GM10847 (cell line): ENCODE measurements around the gene ARID4B.
A peak's percentile ranks its signal among the peaks of the same experiment; 100 is the strongest.

Experiments
- POLR2A ChIP-seq: IDR thresholded peaks from 2 replicates; pipeline ENCODE4 v1.6.1; 2011; ENCODE audit not compliant: insufficient read length; ENCODE audit errors: extremely low read depth

ARID4B gene

GRCh38 chr1:235161685-235162327 lies 166.2 kb downstream of the ARID4B start:
- no peak for TF ChIP-seq POLR2A

DNA sequence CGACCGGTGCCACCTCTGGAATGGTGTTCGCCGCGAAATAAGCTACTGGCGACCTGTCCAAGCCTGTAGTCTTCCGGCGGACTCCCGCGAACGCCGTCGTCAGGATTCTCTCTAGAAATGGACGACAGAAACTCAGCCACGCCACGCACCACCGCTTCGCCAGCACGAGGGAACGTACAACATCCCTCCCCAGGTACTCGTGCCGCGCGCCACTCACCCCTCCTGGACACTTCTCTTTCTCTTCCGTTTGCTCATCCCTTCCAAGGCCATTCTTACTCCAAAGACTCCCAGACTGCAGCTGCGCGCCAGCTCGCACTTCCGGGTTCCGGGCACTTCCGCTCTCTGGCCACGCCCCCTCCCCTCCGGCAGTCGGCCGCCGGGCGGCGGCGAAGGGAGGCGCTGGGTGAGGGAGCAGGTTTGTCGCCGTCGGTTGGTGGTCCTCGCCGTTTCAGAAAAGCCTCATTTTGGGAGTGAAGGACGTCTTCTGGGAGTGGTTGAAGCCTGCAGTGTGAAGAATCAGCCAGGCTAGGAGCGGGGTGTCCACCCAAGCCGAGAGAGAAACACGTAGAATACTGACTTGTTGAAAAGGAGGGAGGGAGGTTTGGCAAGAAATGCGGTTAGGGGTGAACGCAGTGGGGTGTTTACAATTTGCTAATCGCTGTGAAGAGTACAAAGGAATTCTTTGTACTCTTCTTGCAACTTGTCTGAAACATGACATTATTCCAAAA lies 166.9 kb downstream of the ARID4B start, which contains the start of gene RBM34:
RBM34 (minus strand) TSS at position 294 of the 728 bp plus-strand sequence; CDS start at position 270, 24 bp downstream.
- TF ChIP-seq POLR2A, result peak; percentile 97

- no peak for TF ChIP-seq POLR2A
Observed at GRCh38 chr1:235160383-235160956, 167.5 kb downstream of the ARID4B start.

DNA sequence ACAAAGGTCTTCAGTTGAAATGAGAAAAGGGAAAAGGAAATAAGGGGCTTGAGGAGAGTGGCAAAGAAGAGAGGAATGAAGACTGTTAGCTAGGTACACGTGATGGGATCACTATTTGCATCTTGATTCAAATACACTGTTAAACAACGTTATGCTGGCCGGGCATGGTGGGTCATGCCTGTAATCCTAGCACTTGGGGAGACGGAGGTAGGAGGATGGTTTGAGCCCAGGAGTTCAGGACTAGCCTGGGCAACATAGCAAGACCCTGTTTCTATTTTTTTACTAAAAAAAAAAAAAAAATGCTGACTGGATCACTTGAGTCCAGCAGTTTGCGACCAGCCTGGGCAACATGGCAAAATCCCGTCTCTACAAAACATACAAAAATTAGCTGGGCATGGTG lies 169.3 kb downstream of the ARID4B start:
- no peak for TF ChIP-seq POLR2A

DNA sequence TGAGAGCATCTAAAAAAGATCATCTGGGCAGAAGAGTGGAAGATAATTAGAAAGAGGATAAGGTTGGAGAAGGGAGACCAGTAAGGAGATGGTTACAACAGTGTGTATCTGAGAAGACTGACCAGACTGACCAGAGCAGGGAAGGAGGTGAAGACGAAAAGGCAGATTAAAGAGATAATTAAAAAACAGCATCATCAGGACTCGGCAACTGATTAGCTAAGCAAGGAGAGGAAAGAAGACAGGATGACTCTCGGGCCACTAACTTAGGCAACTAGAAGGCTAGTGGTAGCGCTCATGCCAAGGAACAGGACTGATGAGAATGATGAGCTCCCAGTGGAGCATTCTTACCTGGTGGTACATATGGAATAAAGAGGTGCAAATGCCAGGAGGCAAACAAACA lies 170.8 kb downstream of the ARID4B start:
- TF ChIP-seq POLR2A, result no peak

DNA sequence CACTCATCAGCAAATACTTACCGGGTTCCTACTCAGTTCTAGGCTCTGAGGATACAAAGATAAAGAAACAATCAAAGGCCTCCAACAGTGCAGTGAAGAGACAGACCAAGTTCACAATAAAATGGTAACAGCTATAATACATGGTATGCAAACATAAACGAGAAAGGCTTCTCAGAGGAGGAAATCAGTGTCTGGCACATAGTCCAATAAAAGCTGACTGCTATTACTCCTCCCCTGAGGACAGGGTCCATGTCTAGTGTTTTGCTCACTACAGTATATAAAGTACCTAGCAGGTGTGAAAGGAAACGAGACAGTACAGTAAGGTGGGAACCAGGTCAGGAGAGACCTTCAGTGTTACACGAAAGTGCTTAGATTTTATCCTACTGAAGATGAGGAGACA lies 171.2 kb downstream of the ARID4B start:
- no peak for TF ChIP-seq POLR2A

GRCh38 chr1:235156265-235156664 lies 171.7 kb downstream of the ARID4B start:
- TF ChIP-seq POLR2A, result no peak

DNA sequence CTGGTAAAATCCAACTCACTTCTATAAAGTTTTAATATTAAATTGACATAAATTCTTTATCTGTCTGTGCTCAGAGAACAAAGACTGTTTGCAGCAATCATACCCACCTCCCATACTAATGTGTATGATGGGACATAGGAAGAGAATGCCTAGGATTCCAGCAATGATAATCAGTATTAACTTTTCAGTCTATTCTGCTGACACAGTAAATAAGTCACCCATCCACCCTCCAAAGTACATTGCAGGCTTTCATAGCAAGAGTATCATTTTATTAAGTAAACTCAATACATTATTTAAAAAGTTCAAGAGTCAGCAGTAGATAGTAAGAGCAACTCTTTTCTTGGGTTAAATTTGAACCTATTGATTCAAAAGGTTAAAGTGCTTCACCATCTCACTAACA lies 175.7 kb downstream of the ARID4B start:
- TF ChIP-seq POLR2A, result no peak

DNA sequence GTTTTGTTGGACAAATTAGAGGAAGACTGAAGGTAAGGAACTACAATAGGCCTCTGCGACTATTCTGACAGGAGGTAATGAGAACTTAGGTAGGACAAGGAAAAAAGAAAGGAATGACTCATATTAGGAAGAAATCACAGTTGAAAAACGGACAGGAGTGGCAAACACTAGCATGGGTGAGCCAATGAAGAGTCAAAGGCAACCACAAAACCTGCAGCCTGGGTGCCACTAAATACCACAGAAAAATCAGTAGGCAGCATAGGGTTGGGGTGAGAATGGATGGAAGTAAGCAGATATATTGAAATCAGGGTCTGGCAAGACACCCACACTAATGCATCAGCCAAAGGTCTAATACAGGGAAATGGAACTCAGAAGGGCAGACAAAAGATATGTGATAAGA lies 176.9 kb downstream of the ARID4B start:
- TF ChIP-seq POLR2A, result no peak

GRCh38 chr1:235149824-235150223 lies 178.2 kb downstream of the ARID4B start:
- TF ChIP-seq POLR2A, result no peak

- TF ChIP-seq POLR2A, result no peak
Observed at GRCh38 chr1:235147269-235147668, 180.7 kb downstream of the ARID4B start.

DNA sequence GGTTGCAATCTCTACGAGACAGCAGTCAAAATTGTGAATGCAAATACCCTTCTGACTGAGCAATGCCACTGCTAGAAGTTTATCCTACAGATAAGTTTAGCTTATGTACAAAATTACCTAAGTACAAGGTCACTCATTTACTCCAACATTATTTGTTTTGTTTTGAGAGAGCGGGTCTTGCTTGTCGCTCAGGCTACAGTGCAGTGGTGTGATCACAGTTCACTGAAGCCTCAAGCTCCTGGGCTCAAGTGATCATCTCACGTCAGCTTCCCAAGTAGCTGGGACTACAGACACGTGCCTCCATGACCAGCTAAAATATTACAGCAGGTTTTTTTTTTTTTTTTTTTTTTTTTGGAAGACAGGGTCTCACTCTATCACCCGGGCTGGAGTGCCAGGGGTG lies 182.3 kb downstream of the ARID4B start:
- no peak for TF ChIP-seq POLR2A

DNA sequence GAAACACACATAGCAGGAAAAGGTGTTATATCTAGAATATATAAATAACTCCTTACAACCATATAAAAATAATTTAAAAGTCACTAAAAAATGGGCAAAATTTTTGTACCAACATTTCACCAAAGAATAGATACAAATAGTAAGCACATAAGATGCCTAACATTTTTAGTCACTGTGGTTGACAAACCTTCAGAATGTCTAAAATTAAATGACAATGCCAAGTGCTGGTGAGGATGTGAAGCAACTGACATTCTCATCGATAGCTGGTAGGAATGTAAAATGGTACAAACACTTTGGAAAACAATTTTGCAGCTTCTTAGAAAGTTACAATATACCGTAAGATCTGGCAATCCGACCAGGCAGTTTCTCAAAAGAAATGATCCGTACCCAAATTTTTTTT lies 185.0 kb downstream of the ARID4B start:
- TF ChIP-seq POLR2A, result no peak

DNA sequence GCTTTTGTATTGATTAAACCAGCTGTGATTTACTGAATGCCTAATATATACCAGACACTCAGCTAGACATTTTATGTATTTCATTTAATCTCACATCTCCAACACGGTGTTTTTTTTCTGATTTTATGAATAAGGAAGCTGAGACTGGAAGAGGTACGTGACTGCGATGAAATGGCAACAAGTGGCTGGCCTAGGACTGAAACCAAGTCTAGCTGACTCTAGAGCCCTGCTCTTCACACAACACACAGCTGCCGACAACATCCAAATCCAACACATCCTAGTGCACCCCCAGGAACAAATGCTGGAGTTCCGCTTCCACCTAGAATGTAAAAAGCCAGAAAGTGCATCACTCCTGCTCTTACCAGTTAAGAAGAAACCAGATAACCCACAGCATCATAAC lies 188.7 kb downstream of the ARID4B start:
- no peak for TF ChIP-seq POLR2A

DNA sequence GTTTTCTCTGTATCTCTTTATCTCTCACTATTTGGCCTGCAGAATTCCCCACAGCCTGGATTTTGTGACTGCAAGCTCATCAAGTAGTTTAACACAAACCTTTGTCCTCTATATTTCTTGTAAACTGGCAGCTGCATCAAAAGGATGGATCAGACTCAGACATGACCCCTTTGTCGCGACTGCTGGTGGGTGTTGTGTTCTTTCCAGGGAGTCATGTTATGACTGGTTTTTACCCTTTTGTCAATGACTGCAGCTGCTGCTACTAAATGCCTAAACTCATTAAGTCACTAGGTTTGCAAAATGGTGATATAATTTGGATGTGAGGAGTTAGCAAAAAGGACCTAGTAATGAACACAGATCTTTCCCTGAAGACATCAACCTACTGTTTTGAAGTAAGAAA lies 189.2 kb downstream of the ARID4B start:
- TF ChIP-seq POLR2A, result no peak

- TF ChIP-seq POLR2A, result no peak
Observed at GRCh38 chr1:235136111-235136510, 191.9 kb downstream of the ARID4B start.
